A549 (cell line): Measurements from ENCODE around the gene KIF13A. TPM values are rescaled to one million over a fixed set of nuclear protein-coding genes. Genes with fewer than 3 reads are reported as not detected.

Experiments
- ATAC-seq, 2 experiments: fragments of 200-7000 bp in 1 of 2; fragments of >200 bp in 1 of 2; cut with Nextera tagmentation in 1 of 2; cut with Tn5 transposase in 1 of 2; 3 replicates each; pipeline versions ENCODE4 v1.8.0 to v1.9.1; 2018 to 2020; ENCODE audit warnings: mild to moderate bottlenecking in 1 of 2, moderate library complexity in 1 of 2
- CTCF ChIA-PET: fragments of 300-600 bp; sonication (Branson Sonifier 250); formaldehyde crosslinking; extraction: SDS; loops from one replicate; lab custom pipeline; 2021; ENCODE audit warnings: antibody characterized with exemption, inconsistent platforms; lab: Yijun Ruan, JAX
- POLR2A ChIA-PET: fragments of 350-600 bp; formaldehyde crosslinking; extraction: SDS; loops from one replicate; lab custom pipeline; 2021; ENCODE audit warnings: antibody characterized with exemption, inconsistent platforms; lab: Yijun Ruan, JAX
- DNase-seq, 2 experiments: peaks; one replicate each; pipeline versions ENCODE4 v3.0.0 to v3.0.0-alpha.2; 2011 to 2016; ENCODE audit warnings: low read depth in 1 of 2, low spot score in 1 of 2
- FAIRE-seq: peaks from 2 replicates; lab custom pipeline; 2011; peaks lifted over from hg19 to GRCh38; lab: Jason Lieb, UNC
- H3K27ac ChIP-seq, 2 experiments: fragments of >200 bp; sonication (Bioruptor Twin); formaldehyde crosslinking; 3 replicates each; pipeline ENCODE4 v1.5.1; 2016 to 2017
- H3K4me1 ChIP-seq: fragments of >200 bp; sonication (Bioruptor Twin); formaldehyde crosslinking; 3 replicates; pipeline ENCODE4 v1.6.1; 2016
- H3K4me2 ChIP-seq: fragments of >200 bp; sonication (Bioruptor Twin); formaldehyde crosslinking; 3 replicates; pipeline ENCODE4 v1.6.1; 2016
- H3K4me3 ChIP-seq: fragments of >200 bp; sonication (Bioruptor Twin); formaldehyde crosslinking; 3 replicates; pipeline ENCODE4 v1.5.1; 2016
- H3K9me3 ChIP-seq: fragments of >200 bp; sonication (Bioruptor Twin); formaldehyde crosslinking; 3 replicates; pipeline ENCODE4 v1.6.1; 2016
- CEBPB ChIP-seq, 2 experiments: fragments of >200 bp in 1 of 2; sonication (Bioruptor Twin) in 1 of 2; formaldehyde crosslinking in 1 of 2; IDR thresholded peaks; 2 replicates each; pipeline ENCODE4 v1.6.1; 2012 to 2016
- CHD4 ChIP-seq: fragments of 200-600 bp; sonication (generic); IDR thresholded peaks from 2 replicates; pipeline ENCODE4 v1.6.1; 2016; ENCODE audit warnings: antibody characterized with exemption, mild to moderate bottlenecking, borderline replicate concordance
- CTCF ChIP-seq: fragments of >200 bp; sonication (Bioruptor Twin); formaldehyde crosslinking; IDR thresholded peaks from 3 replicates; pipeline ENCODE4 v1.5.1; 2016
- EHMT2 ChIP-seq: fragments of 200-600 bp; sonication (generic); IDR thresholded peaks from 2 replicates; pipeline ENCODE4 v1.6.1; 2016; ENCODE audit warnings: antibody characterized with exemption, low read depth, mild to moderate bottlenecking, moderate library complexity
- ELK1 ChIP-seq: fragments of 150-350 bp; IDR thresholded peaks from 2 replicates; pipeline ENCODE4 v1.6.1; 2014; ENCODE audit warnings: low read depth, mild to moderate bottlenecking, low read length
- EP300 ChIP-seq, 2 experiments: fragments of >200 bp; sonication (Bioruptor Twin); formaldehyde crosslinking; IDR thresholded peaks; 2 replicates in 1 of 2; 3 replicates in 1 of 2; pipeline ENCODE4 v1.6.1; 2016 to 2017
- ESRRA ChIP-seq: fragments of 150-350 bp; IDR thresholded peaks from 2 replicates; pipeline ENCODE4 v1.6.1; 2014; ENCODE audit warnings: mild to moderate bottlenecking, low read length, borderline replicate concordance
- FOSB ChIP-seq: fragments of 250-450 bp; sonication (Bioruptor Pico); IDR thresholded peaks from 2 replicates; pipeline ENCODE4 v1.5.0; 2020; ENCODE audit warnings: mild to moderate bottlenecking, moderate library complexity
- FOSL2 ChIP-seq, 2 experiments: fragments of 450-650 bp in 1 of 2; fragments of >200 bp in 1 of 2; sonication (Bioruptor Twin) in 1 of 2; formaldehyde crosslinking; IDR thresholded peaks; 2 replicates each; pipeline versions ENCODE4 v1.5.0 to v1.6.1; 2016 to 2020; ENCODE audit warnings: mild to moderate bottlenecking in 1 of 2, moderate library complexity in 1 of 2
- GATA3 ChIP-seq: IDR thresholded peaks from 2 replicates; pipeline ENCODE4 v1.6.1; 2012; ENCODE audit warnings: borderline replicate concordance
- HEYL ChIP-seq: fragments of 250-450 bp; sonication (Bioruptor Pico); IDR thresholded peaks from 2 replicates; pipeline ENCODE4 v1.8.0; 2021; ENCODE audit warnings: mild to moderate bottlenecking, moderate library complexity
- HMGXB4 ChIP-seq: fragments of 250-450 bp; sonication (Bioruptor Pico); IDR thresholded peaks from 2 replicates; pipeline ENCODE4 v1.5.0; 2021; ENCODE audit warnings: mild to moderate bottlenecking, moderate library complexity, borderline replicate concordance
- HOXA7 ChIP-seq: fragments of 250-450 bp; sonication (Bioruptor Pico); IDR thresholded peaks from 2 replicates; pipeline ENCODE4 v1.5.0; 2020; ENCODE audit warnings: mild to moderate bottlenecking, moderate library complexity
- HOXB13 ChIP-seq: fragments of 250-450 bp; sonication (Bioruptor Pico); IDR thresholded peaks from 2 replicates; pipeline ENCODE4 v1.5.0; 2020; ENCODE audit warnings: low read depth, mild to moderate bottlenecking, moderate library complexity
- HOXB5 ChIP-seq: fragments of 250-450 bp; sonication (Bioruptor Pico); IDR thresholded peaks from 2 replicates; pipeline ENCODE4 v1.5.0; 2020; ENCODE audit warnings: mild to moderate bottlenecking, moderate library complexity
- JUN ChIP-seq, 2 experiments: fragments of >200 bp; sonication (Bioruptor Twin); formaldehyde crosslinking; IDR thresholded peaks; 2 replicates in 1 of 2; 3 replicates in 1 of 2; pipeline ENCODE4 v1.6.1; 2016 to 2017
- MAX ChIP-seq: IDR thresholded peaks from 2 replicates; pipeline ENCODE4 v1.6.1; 2012
- MYC ChIP-seq: IDR thresholded peaks from 2 replicates; pipeline ENCODE4 v1.6.1; 2012; ENCODE audit warnings: mild to moderate bottlenecking, inconsistent platforms, low read length, improper control_type of control experiment, borderline replicate concordance
- NPAS2 ChIP-seq: fragments of 250-450 bp; sonication (Bioruptor Pico); IDR thresholded peaks from 2 replicates; pipeline ENCODE4 v1.8.0; 2022; ENCODE audit warnings: mild to moderate bottlenecking, moderate library complexity, borderline replicate concordance
- PHF8 ChIP-seq: fragments of 200-600 bp; sonication (generic); IDR thresholded peaks from 2 replicates; pipeline ENCODE4 v1.6.1; 2016; ENCODE audit warnings: low read depth, mild to moderate bottlenecking, antibody characterized with exemption, moderate library complexity, borderline replicate concordance
- RAD21 ChIP-seq, 2 experiments: fragments of >200 bp in 1 of 2; sonication (Bioruptor Twin) in 1 of 2; formaldehyde crosslinking in 1 of 2; IDR thresholded peaks in 1 of 2; conservative IDR thresholded peaks in 1 of 2; 2 replicates in 1 of 2; 3 replicates in 1 of 2; pipeline ENCODE4 v1.6.1; 2012 to 2018; ENCODE audit warnings: inconsistent platforms in 1 of 2
- RARB ChIP-seq: fragments of 250-450 bp; sonication (Bioruptor Pico); IDR thresholded peaks from 2 replicates; pipeline ENCODE4 v1.8.0; 2021; ENCODE audit warnings: mild to moderate bottlenecking, moderate library complexity
- SMC3 ChIP-seq: fragments of >200 bp; sonication (Bioruptor Twin); formaldehyde crosslinking; IDR thresholded peaks from 3 replicates; pipeline ENCODE4 v1.6.1; 2018; ENCODE audit warnings: inconsistent platforms
- ZNF302 ChIP-seq: fragments of 250-450 bp; sonication (Bioruptor Pico); IDR thresholded peaks from 2 replicates; pipeline ENCODE4 v1.9.0; 2021; ENCODE audit warnings: inconsistent platforms, mild to moderate bottlenecking, moderate library complexity
- ZSCAN20 ChIP-seq: fragments of 250-450 bp; sonication (Bioruptor Pico); IDR thresholded peaks from 2 replicates; pipeline ENCODE4 v1.8.0; 2022; ENCODE audit warnings: mild to moderate bottlenecking, moderate library complexity
- WGBS: methylation state at CpG from one replicate; pipeline ENCODE4 v1.1.6; 2017; ENCODE audit errors: missing lambda C conversion rate; 5-methylcytosine and 5-hydroxymethylcytosine counted together
- polyA plus RNA-seq, 4 experiments: library from polyadenylated mRNA; depleted of rRNA in 3 of 4; stranded (reverse); fragments of >200 nt; fragmentation: RNase III in 1 of 4; extraction: RNeasy Plus Mini Kit Qiagen cat#74134 plus additional on column Dnase treatment in 1 of 4; gene quantifications; 2 replicates in 3 of 4; 3 replicates in 1 of 4; pipeline ENCODE4 v1.2.3, GENCODE V29; 2011 to 2017

The KIF13A gene
- polyA plus RNA-seq, 2 of the 4 experiments (the other 2 are of a cell fraction): 30.2 to 39.4 TPM

GRCh38 chr6:17988422-17988944 is 1.0 kb upstream of the KIF13A start (continued):
- TF ChIP-seq EP300 (IDR thresholded peaks at IDR 0.05) (no peak), MAX (no peak), CEBPB (IDR thresholded peaks at IDR 0.05) (no peak)
- TF ChIP-seq, all 56 proteins: peak for 0

- Histone ChIP-seq H3K4me3 (peak overlapping the region; percentile 87), H3K27ac (peak overlapping the region; percentile 87 to 99), H3K4me1 (peaks cover 33% of the 10 kb centered on the region)
- ATAC-seq (peak; percentile 81 to 83), FAIRE-seq (no peak)
- under 1% methylated on average over 11 of the region's 78 CpGs for WGBS
- ChIA-PET POLR2A (interaction anchor here (0.6 to 1.6 kb wide), 6 partner anchors 12 to 170 kb away, joined by 3 to 6 read pairs (median 4); partner anchors contain the start of gene NHLRC1), CTCF (interaction anchor here (0.6 to 1.6 kb wide), 6 partner anchors 70 to 468 kb away, joined by 3 to 5 read pairs (median 4); partner anchors contain the start of gene NHLRC1)
- TF ChIP-seq FOSL2 (IDR thresholded peaks at IDR 0.05): no peak
- TF ChIP-seq FOSL2 (CRISPR knock-in tag; IDR thresholded peaks at IDR 0.05): no peak
- TF ChIP-seq HEYL (CRISPR knock-in tag): no peak
- TF ChIP-seq ESRRA: no peak
- no peak for TF ChIP-seq ZNF302 (CRISPR knock-in tag)
- no peak for TF ChIP-seq CHD4
- no peak for TF ChIP-seq HOXB5 (CRISPR knock-in tag)
- no peak for TF ChIP-seq GATA3
- peak; percentile 46 for TF ChIP-seq PHF8
- no peak for TF ChIP-seq RARB (CRISPR knock-in tag)
- TF ChIP-seq FOSB (CRISPR knock-in tag): no peak
- TF ChIP-seq ZSCAN20: no peak
- no peak for TF ChIP-seq EP300 (IDR thresholded peaks at IDR 0.05)
- TF ChIP-seq HOXA7 (CRISPR knock-in tag): no peak
- peak; percentile 28; the same call in 2 of the 3 replicates for TF ChIP-seq SMC3
- no peak for TF ChIP-seq MYC
- TF ChIP-seq HOXB13 (CRISPR knock-in tag): no peak
- no peak for TF ChIP-seq EHMT2
- no peak for TF ChIP-seq ELK1
- 0 out of 2 replicates have a peak, but pooled peaks have one; percentile 30 for TF ChIP-seq MAX
- TF ChIP-seq CTCF: 0 out of 3 replicates have a peak, but pooled peaks have one; percentile 11
- TF ChIP-seq HMGXB4 (CRISPR knock-in tag): no peak
- TF ChIP-seq RAD21 (conservative IDR thresholded peaks at IDR 0.05 in 1 of 2, IDR thresholded peaks at IDR 0.05 in 1 of 2): peak in 1 of 2 experiments; percentile 41; a peak in 2 of 5 replicates
- TF ChIP-seq NPAS2 (CRISPR knock-in tag): no peak
- TF ChIP-seq JUN (IDR thresholded peaks at IDR 0.05): peak in 1 of 2 experiments; percentile 36; a peak in 1 of 5 replicates
- TF ChIP-seq, all 56 proteins: peak for 6
- Histone ChIP-seq H3K9me3 (no peaks in the 10 kb centered on the region), H3K4me2 (peak overlapping the region; percentile 82)
- peak; percentile 49 to 60 for DNase-seq
Measured at GRCh38 chr6:17987697-17988421, 424 bp upstream of the KIF13A start.
